ENCODE measurements around the gene HOXB3. TPM values are rescaled to one million over a fixed set of nuclear protein-coding genes. Genes with fewer than 3 reads are reported as not detected.

The HOXB3 gene
- polyA plus RNA-seq, 1 of the 3 experiments (the other 2 are of a cell fraction): 0.46 TPM

DNA sequence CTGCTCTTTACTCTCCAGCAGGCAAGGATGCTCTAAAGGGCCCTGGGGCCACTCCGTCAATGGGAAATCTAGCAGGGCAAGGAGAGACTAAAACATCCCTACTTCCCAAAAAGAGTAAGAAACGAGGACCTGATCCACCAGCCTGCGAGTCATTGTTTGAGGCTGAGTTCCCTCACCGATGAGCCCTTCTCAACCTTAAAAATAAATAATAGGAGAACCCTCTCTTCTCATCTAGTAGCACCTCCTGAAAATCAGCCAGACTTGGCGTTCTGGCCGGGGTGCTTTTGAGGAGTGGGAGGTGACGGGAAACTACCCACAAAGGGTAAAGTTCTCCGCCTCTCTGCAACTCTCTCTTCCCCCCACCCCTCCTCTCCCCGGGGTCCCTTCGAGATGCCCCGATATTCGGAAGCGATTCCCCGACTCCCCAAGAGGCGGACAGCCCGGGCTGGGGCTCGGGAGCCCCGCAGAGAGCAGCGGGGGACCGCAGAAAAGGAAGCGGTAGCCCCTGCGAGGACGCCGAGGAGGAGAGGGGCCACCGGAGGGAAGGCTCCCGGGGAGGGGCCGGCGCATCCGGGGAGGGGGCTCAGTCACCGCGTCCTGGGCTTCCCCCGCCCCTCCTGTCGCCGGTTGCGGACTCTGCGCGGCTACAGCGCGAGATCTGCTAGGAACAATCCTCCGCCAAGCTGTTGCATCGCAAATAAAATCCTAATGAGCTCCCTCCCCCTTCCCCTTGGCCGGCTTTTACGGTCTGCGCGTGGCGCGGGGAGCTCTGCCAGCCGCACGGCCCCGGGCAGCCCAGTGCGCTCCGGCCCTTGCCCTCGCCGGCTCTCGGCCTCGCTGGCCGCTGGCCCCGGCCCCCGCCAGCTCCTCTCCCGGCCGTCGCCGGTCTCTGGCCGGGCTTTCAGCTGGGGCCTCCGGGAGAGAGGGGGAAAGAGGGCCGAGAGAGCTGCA is 34.8 kb upstream of the HOXB3 start (continued):
- TF ChIP-seq, protein P1, sequence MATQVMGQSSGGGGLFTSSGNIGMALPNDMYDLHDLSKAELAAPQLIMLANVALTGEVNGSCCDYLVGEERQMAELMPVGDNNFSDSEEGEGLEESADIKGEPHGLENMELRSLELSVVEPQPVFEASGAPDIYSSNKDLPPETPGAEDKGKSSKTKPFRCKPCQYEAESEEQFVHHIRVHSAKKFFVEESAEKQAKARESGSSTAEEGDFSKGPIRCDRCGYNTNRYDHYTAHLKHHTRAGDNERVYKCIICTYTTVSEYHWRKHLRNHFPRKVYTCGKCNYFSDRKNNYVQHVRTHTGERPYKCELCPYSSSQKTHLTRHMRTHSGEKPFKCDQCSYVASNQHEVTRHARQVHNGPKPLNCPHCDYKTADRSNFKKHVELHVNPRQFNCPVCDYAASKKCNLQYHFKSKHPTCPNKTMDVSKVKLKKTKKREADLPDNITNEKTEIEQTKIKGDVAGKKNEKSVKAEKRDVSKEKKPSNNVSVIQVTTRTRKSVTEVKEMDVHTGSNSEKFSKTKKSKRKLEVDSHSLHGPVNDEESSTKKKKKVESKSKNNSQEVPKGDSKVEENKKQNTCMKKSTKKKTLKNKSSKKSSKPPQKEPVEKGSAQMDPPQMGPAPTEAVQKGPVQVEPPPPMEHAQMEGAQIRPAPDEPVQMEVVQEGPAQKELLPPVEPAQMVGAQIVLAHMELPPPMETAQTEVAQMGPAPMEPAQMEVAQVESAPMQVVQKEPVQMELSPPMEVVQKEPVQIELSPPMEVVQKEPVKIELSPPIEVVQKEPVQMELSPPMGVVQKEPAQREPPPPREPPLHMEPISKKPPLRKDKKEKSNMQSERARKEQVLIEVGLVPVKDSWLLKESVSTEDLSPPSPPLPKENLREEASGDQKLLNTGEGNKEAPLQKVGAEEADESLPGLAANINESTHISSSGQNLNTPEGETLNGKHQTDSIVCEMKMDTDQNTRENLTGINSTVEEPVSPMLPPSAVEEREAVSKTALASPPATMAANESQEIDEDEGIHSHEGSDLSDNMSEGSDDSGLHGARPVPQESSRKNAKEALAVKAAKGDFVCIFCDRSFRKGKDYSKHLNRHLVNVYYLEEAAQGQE (IDR thresholded peaks at IDR 0.05; ENCODE audit: low read depth, low read length): no peak
- TF ChIP-seq, protein P2, sequence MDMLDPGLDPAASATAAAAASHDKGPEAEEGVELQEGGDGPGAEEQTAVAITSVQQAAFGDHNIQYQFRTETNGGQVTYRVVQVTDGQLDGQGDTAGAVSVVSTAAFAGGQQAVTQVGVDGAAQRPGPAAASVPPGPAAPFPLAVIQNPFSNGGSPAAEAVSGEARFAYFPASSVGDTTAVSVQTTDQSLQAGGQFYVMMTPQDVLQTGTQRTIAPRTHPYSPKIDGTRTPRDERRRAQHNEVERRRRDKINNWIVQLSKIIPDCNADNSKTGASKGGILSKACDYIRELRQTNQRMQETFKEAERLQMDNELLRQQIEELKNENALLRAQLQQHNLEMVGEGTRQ (IDR thresholded peaks at IDR 0.05; ENCODE audit: borderline replicate concordance, low read depth, low read length): no peak

DNA sequence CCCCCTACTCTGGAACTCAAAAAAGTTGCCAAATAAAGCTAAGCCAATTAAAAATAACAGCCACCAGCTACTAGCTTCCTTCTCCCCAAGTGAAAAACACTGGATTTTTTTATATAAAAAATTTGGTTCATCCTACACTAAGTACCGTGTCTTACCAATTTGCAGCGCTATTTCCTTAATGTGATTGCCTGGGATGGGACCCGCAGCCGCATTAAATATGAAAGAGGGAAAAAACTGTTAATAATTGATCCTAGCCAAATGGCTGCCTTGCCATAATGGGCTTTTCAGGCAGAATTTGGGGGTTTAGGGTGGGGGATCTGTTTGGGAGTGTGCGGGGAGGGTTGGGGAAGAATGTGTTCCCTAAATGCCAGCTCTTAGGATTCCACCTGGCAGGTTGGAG is 34.1 kb upstream of the HOXB3 start:
- no peak for DNase-seq
- Histone ChIP-seq H2AFZ (ENCODE audit: low read depth) (no peak overlapping the region), H3K79me2 (ENCODE audit: insufficient read depth) (no peaks in the 10 kb centered on the region), H3K27ac (ENCODE audit: low read depth in 2 of 2, low read length in 1 of 2) (no peak overlapping the region), H3K4me2 (no peak overlapping the region), H3K36me3 (replicated peaks in 1 of 2; ENCODE audit: control insufficient read depth in 1 of 2, insufficient read depth in 2 of 2, low read length in 1 of 2) (no peaks in the 10 kb centered on the region), H3F3A (replicated peaks; ENCODE audit: insufficient read depth) (no peaks in the 10 kb centered on the region), H4K20me1 (ENCODE audit: insufficient read depth) (peaks cover 3% of the 10 kb centered on the region; the same call in 1 of the 2 replicates), H3K9ac (no peak overlapping the region), H3K4me1 (ENCODE audit: control insufficient read depth in 1 of 2, insufficient read depth in 2 of 2, low read depth in 1 of 2, low read length in 1 of 2) (no peaks in the 10 kb centered on the region), H3K9me3 (no peaks in the 10 kb centered on the region), H3K27me3 (ENCODE audit: insufficient read depth) (peaks cover 98% of the 10 kb centered on the region), H3K4me3 (ENCODE audit: low read depth in 2 of 2, low read length in 1 of 2) (no peak overlapping the region), H3K9me2 (no peaks in the 10 kb centered on the region)
- 24% methylated on average over 5 of the region's 5 CpGs for WGBS (ENCODE audit: low lambda C conversion rate)
- ChIA-PET POLR2A (no interaction called here), CTCF (interaction anchor here (0.9 to 7.6 kb wide), 9 partner anchors 11 to 475 kb away, joined by 3 to 50 read pairs (median 7); no protein-coding TSS in a partner anchor)
- no peak for TF ChIP-seq NFIC (IDR thresholded peaks at IDR 0.05; ENCODE audit: borderline replicate concordance)
- no peak for TF ChIP-seq MEF2A (IDR thresholded peaks at IDR 0.05; ENCODE audit: borderline replicate concordance, low read depth)
- no peak for TF ChIP-seq RCOR1 (IDR thresholded peaks at IDR 0.05; ENCODE audit: low read length)
- TF ChIP-seq TEAD4 (IDR thresholded peaks at IDR 0.05; ENCODE audit: borderline replicate concordance, insufficient read depth): no peak
- TF ChIP-seq, protein P1 (IDR thresholded peaks at IDR 0.05; ENCODE audit: low read depth, low read length): no peak
- TF ChIP-seq CHD2 (IDR thresholded peaks at IDR 0.05; ENCODE audit: low read length, partially characterized antibody): no peak
- TF ChIP-seq RXRA (IDR thresholded peaks at IDR 0.05; ENCODE audit: borderline replicate concordance, low read depth): no peak
- TF ChIP-seq MXI1 (IDR thresholded peaks at IDR 0.05; ENCODE audit: low read depth, low read length): no peak
- no peak for TF ChIP-seq EP300 (IDR thresholded peaks at IDR 0.05; ENCODE audit: borderline replicate concordance in 1 of 2, low read depth in 1 of 2, low read length in 1 of 2)
- TF ChIP-seq, protein P3, sequence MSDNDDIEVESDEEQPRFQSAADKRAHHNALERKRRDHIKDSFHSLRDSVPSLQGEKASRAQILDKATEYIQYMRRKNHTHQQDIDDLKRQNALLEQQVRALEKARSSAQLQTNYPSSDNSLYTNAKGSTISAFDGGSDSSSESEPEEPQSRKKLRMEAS (IDR thresholded peaks at IDR 0.05; ENCODE audit: low read depth): no peak
- TF ChIP-seq GABPA (IDR thresholded peaks at IDR 0.05; ENCODE audit: low read depth): no peak
- no peak for TF ChIP-seq CTCF (IDR thresholded peaks at IDR 0.05)
- no peak for TF ChIP-seq TCF12 (IDR thresholded peaks at IDR 0.05)
- TF ChIP-seq PBX3 (IDR thresholded peaks at IDR 0.05): no peak
- TF ChIP-seq ELF1 (IDR thresholded peaks at IDR 0.05): no peak
- TF ChIP-seq EZH2phosphoT487 (IDR thresholded peaks at IDR 0.05; ENCODE audit: borderline replicate concordance, low read depth): no peak
